HepG2 (cell line): Measurements from ENCODE around the gene CRIP1. TPM values are rescaled to one million over a fixed set of nuclear protein-coding genes. Genes with fewer than 3 reads are reported as not detected.

Experiments
- ATAC-seq: fragments of 200-7000 bp; cut with Tn5 transposase; 3 replicates; pipeline ENCODE4 v1.9.1; 2020; ENCODE audit warnings: mild to moderate bottlenecking, moderate library complexity
- BruUV-seq: library from RNA; stranded (reverse); fragments of 400-500 nt; replicated peaks from 2 replicates; lab custom pipeline; 2021; lab: Mats Ljungman, UMichigan
- CTCF ChIA-PET: fragments of 300-600 bp; formaldehyde crosslinking; extraction: SDS; loops from one replicate; lab custom pipeline; 2021; ENCODE audit warnings: low total read pairs, inconsistent platforms, low intra/inter-chr PET ratio; lab: Yijun Ruan, JAX
- POLR2A ChIA-PET: fragments of 350-600 bp; sonication (Branson Sonifier 250); formaldehyde crosslinking; loops from one replicate; lab custom pipeline; 2020; ENCODE audit warnings: antibody characterized with exemption, inconsistent platforms; lab: Yijun Ruan, JAX
- DNase-seq: peaks from one replicate; pipeline ENCODE4 v3.0.0-alpha.2; 2015; ENCODE audit warnings: low spot score
- FAIRE-seq: peaks from 3 replicates; lab custom pipeline; 2011; peaks lifted over from hg19 to GRCh38; lab: Jason Lieb, UNC
- H2AFZ ChIP-seq: one replicate; pipeline ENCODE4 v1.6.1; 2011; ENCODE audit warnings: low read length, inconsistent platforms
- H3K27ac ChIP-seq: fragments of 300-600 bp; 3 replicates; pipeline ENCODE4 v1.8.0; 2011; ENCODE audit warnings: mixed run types, mild to moderate bottlenecking, mixed read lengths, low read length, inconsistent platforms; ENCODE audit not compliant: insufficient read depth; ENCODE audit errors: extremely low read length
- H3K27me3 ChIP-seq, 2 experiments: fragments of 200-600 bp in 1 of 2; 2 replicates in 1 of 2; 3 replicates in 1 of 2; pipeline versions ENCODE4 v1.6.0 to v1.8.0; 2011; ENCODE audit warnings: low read length in 2 of 2, mild to moderate bottlenecking in 2 of 2, moderate library complexity in 2 of 2, inconsistent platforms in 1 of 2; ENCODE audit not compliant: insufficient read depth in 2 of 2, control insufficient read depth in 1 of 2
- H3K36me3 ChIP-seq, 2 experiments: fragments of 200-600 bp in 1 of 2; replicated peaks in 1 of 2; 2 replicates in 1 of 2; 3 replicates in 1 of 2; pipeline versions ENCODE4 v1.5.1 to v1.8.0; 2011; ENCODE audit warnings: low read length in 2 of 2, inconsistent platforms in 1 of 2; ENCODE audit not compliant: insufficient read depth in 2 of 2, control insufficient read depth in 1 of 2
- H3K4me1 ChIP-seq: 2 replicates; pipeline ENCODE4 v1.5.1; 2012; ENCODE audit warnings: low read length, inconsistent platforms; ENCODE audit not compliant: insufficient read depth
- H3K4me2 ChIP-seq: 2 replicates; pipeline ENCODE4 v1.6.0; 2011; ENCODE audit warnings: low read depth, low read length, inconsistent platforms
- H3K4me3 ChIP-seq, 3 experiments: fragments of 200-600 bp in 1 of 3; sonication (generic), shearing (Covaris generic) in 1 of 3; replicated peaks in 1 of 3; 2 replicates each; pipeline ENCODE4 v1.5.1; 2011 to 2016; ENCODE audit warnings: low read length in 3 of 3, inconsistent platforms in 2 of 3, low read depth in 2 of 3, mild to moderate bottlenecking in 2 of 3, control low read depth in 1 of 3, mixed read lengths in 1 of 3; ENCODE audit not compliant: insufficient read depth in 1 of 3
- H3K79me2 ChIP-seq: one replicate; pipeline ENCODE4 v1.6.1; 2011; ENCODE audit warnings: low read length, inconsistent platforms; ENCODE audit not compliant: insufficient read depth
- H3K9ac ChIP-seq: 2 replicates; pipeline ENCODE4 v1.6.0; 2011; ENCODE audit warnings: mild to moderate bottlenecking, low read depth, low read length, inconsistent platforms; ENCODE audit not compliant: insufficient read depth
- H3K9me3 ChIP-seq: 2 replicates; pipeline ENCODE4 v1.5.1; 2012; ENCODE audit warnings: mild to moderate bottlenecking, low read length
- H4K20me1 ChIP-seq: 2 replicates; pipeline ENCODE4 v1.6.0; 2011; ENCODE audit warnings: inconsistent platforms, mild to moderate bottlenecking, low read length, moderate library complexity; ENCODE audit not compliant: insufficient read depth
- AGO2 ChIP-seq: fragments of 200-400 bp; formaldehyde crosslinking; optimal IDR thresholded peaks from 2 replicates; pipeline ENCODE3; 2017; ENCODE audit warnings: mild to moderate bottlenecking, low read depth, low read length, moderate library complexity
- ARNT ChIP-seq: fragments of 450-650 bp; IDR thresholded peaks from 2 replicates; pipeline ENCODE4 v1.6.1; 2017
- HNRNPK ChIP-seq: fragments of 200-400 bp; formaldehyde crosslinking; IDR thresholded peaks from 2 replicates; pipeline ENCODE4 v1.6.1; 2018; ENCODE audit warnings: low read length, low read depth, moderate library complexity, mild to moderate bottlenecking; ENCODE audit not compliant: poor library complexity, severe bottlenecking
- HNRNPL ChIP-seq: fragments of 200-400 bp; formaldehyde crosslinking; IDR thresholded peaks from 2 replicates; pipeline ENCODE4 v1.6.1; 2017; ENCODE audit warnings: mild to moderate bottlenecking, low read depth, low read length
- HNRNPLL ChIP-seq: fragments of 200-400 bp; formaldehyde crosslinking; IDR thresholded peaks from 2 replicates; pipeline ENCODE4 v1.6.1; 2017; ENCODE audit warnings: mild to moderate bottlenecking, low read depth, low read length; ENCODE audit not compliant: poor library complexity, severe bottlenecking
- NFAT5 ChIP-seq: sonication (generic); formaldehyde crosslinking; IDR thresholded peaks from 2 replicates; pipeline ENCODE4 v1.4.0; 2020; ENCODE audit warnings: missing genetic modification reagents
- NKX3-1 ChIP-seq: sonication (generic); formaldehyde crosslinking; IDR thresholded peaks from 2 replicates; pipeline ENCODE4 v1.5.0; 2020; ENCODE audit warnings: missing genetic modification reagents
- PBX2 ChIP-seq: IDR thresholded peaks from 2 replicates; pipeline ENCODE4 v1.6.1; 2016; ENCODE audit warnings: control low read depth
- PPARG ChIP-seq: conservative IDR thresholded peaks from 2 replicates; pipeline ENCODE4 v1.6.1; 2016; ENCODE audit warnings: missing biosample characterization, missing genetic modification reagents
- SP4 ChIP-seq: sonication (generic); formaldehyde crosslinking; IDR thresholded peaks from 2 replicates; pipeline ENCODE4 v1.8.1; 2023; ENCODE audit warnings: mild to moderate bottlenecking, missing genetic modification reagents
- ZC3H13 ChIP-seq: sonication (generic); formaldehyde crosslinking; IDR thresholded peaks from 2 replicates; pipeline ENCODE4 v1.8.1; 2023; ENCODE audit warnings: mild to moderate bottlenecking, missing genetic modification reagents, moderate library complexity
- ZNF34 ChIP-seq: sonication (generic); formaldehyde crosslinking; IDR thresholded peaks from 2 replicates; pipeline ENCODE4 v1.4.0; 2020; ENCODE audit warnings: mild to moderate bottlenecking, missing genetic modification reagents, borderline replicate concordance
- ZNF354B ChIP-seq: sonication (generic); formaldehyde crosslinking; IDR thresholded peaks from 2 replicates; pipeline ENCODE4 v1.8.0; 2022; ENCODE audit warnings: mild to moderate bottlenecking, missing genetic modification reagents
- ZNF670 ChIP-seq: sonication (generic); formaldehyde crosslinking; IDR thresholded peaks from 2 replicates; pipeline ENCODE4 v1.8.0; 2022; ENCODE audit warnings: mild to moderate bottlenecking, missing genetic modification reagents, borderline replicate concordance
- ZNF710 ChIP-seq: sonication (generic); formaldehyde crosslinking; IDR thresholded peaks from 2 replicates; pipeline ENCODE4 v1.5.0; 2020; ENCODE audit warnings: mild to moderate bottlenecking, missing genetic modification reagents, borderline replicate concordance
- WGBS: methylation state at CpG from one replicate; pipeline ENCODE4 v1.1.6; 2017; ENCODE audit warnings: low lambda C conversion rate; 5-methylcytosine and 5-hydroxymethylcytosine counted together
- in situ Hi-C: cut with HindIII; loops from 2 replicates; pipeline ENCODE4 v1.10.0; 2017; ENCODE audit warnings: low pct_unique_long_range_greater_than_20kb; ENCODE audit not compliant: extremely low pct_ligation_motif_present
- intact Hi-C: fragments of 100-400 bp; cut with micrococcal nuclease; formaldehyde crosslinking; loops from one replicate; pipeline ENCODE4 v1.10.0; 2022; ENCODE audit not compliant: unreplicated experiment
- polyA plus RNA-seq, 8 experiments: library from polyadenylated mRNA; depleted of rRNA in 3 of 8; stranded (reverse) in 7 of 8; unstranded in 1 of 8; fragments of >200 nt; fragmentation: Illumina TruSeq in 4 of 8; extraction: Trizol in 4 of 8; gene quantifications; 2 replicates each; pipeline versions ENCODE4 v1.2.1 to v1.2.3, GENCODE V29; 2011 to 2016; ENCODE audit warnings: low read depth in 4 of 8, missing spikeins in 1 of 8, mixed read lengths in 1 of 8; ENCODE audit not compliant: insufficient read depth in 1 of 8
- total RNA-seq, 5 experiments: library from RNA; depleted of rRNA; stranded (reverse); fragments of >200 nt; fragmentation: Illumina TruSeq; extraction: Trizol; gene quantifications; 2 replicates each; pipeline ENCODE4 v1.2.3, GENCODE V29; 2016; ENCODE audit warnings: low read depth in 1 of 5

Gene CRIP1
- total and polyA plus RNA-seq, 2 of the 13 experiments (the other 11 are each of a cell fraction or from before 2014, with no cell fraction given), result 53.9 to 59.5 TPM

- Histone ChIP-seq H3K79me2 (peaks cover 7% of the 10 kb centered on the region), H3K36me3 (no peaks in the 10 kb centered on the region), H4K20me1 (no peaks in the 10 kb centered on the region), H3K9me3 (no peaks in the 10 kb centered on the region), H3K27ac (peak overlapping the region; percentile 96), H3K9ac (peak overlapping the region; percentile 79; the same call in 1 of the 2 replicates), H3K4me1 (peaks cover 91% of the 10 kb centered on the region), H2AFZ (no peak overlapping the region), H3K4me3 (no peak overlapping the region; a peak in 1 of 6 replicates), H3K4me2 (peak overlapping the region; percentile 67; the same call in 1 of the 2 replicates), H3K27me3 (peaks cover 0 to 7% of the 10 kb centered on the region in 2 experiments; a peak in 3 of 5 replicates)
- FAIRE-seq (no peak), DNase-seq (no peak), ATAC-seq (no peak)
- in situ Hi-C loops, result no loop called here
- BruUV-seq, result no TSS peak
- WGBS, result 94% methylated on average over 10 of the region's 10 CpGs
- CTCF ChIA-PET, result no interaction called here
- intact Hi-C loops, result no loop called here
- POLR2A ChIA-PET, result interaction anchor here (1.4 to 1.8 kb wide), 2 partner anchors 9 to 27 kb away, joined by 5 to 7 read pairs; no protein-coding TSS in a partner anchor
- TF ChIP-seq SP4, result no peak
- peak; percentile 20 for TF ChIP-seq AGO2
- TF ChIP-seq NKX3-1, result no peak
- no peak for TF ChIP-seq NFAT5 (CRISPR knock-in tag)
- TF ChIP-seq HNRNPK, result no peak
- TF ChIP-seq ZNF34 (CRISPR knock-in tag), result no peak
- TF ChIP-seq ZNF670 (CRISPR knock-in tag), result no peak
- no peak for TF ChIP-seq ARNT
- TF ChIP-seq HNRNPL, result 0 out of 2 replicates have a peak, but pooled peaks have one; percentile 2
- TF ChIP-seq ZC3H13 (CRISPR knock-in tag), result 0 out of 2 replicates have a peak, but pooled peaks have one; percentile 42
- peak; percentile 1 for TF ChIP-seq HNRNPLL
- no peak for TF ChIP-seq ZNF710 (CRISPR knock-in tag)
- TF ChIP-seq PBX2, result no peak
- no peak for TF ChIP-seq PPARG (CRISPR knock-in tag)
- TF ChIP-seq ZNF354B (CRISPR knock-in tag), result no peak
These were observed 14.0 kb downstream of the CRIP1 start for GRCh38 chr14:105500726-105501101.
